Fibroblast of skin of right quadriceps (primary cell): ENCODE measurements around the gene PPM1N.

Experiments used
- DNase-seq: peaks from one replicate; pipeline ENCODE4 v3.0.0-alpha.2; 2013

Gene PPM1N, protein sequence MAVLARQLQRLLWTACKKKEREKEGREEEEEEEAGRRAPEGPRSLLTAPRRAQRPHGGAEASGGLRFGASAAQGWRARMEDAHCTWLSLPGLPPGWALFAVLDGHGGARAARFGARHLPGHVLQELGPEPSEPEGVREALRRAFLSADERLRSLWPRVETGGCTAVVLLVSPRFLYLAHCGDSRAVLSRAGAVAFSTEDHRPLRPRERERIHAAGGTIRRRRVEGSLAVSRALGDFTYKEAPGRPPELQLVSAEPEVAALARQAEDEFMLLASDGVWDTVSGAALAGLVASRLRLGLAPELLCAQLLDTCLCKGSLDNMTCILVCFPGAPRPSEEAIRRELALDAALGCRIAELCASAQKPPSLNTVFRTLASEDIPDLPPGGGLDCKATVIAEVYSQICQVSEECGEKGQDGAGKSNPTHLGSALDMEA

DNA sequence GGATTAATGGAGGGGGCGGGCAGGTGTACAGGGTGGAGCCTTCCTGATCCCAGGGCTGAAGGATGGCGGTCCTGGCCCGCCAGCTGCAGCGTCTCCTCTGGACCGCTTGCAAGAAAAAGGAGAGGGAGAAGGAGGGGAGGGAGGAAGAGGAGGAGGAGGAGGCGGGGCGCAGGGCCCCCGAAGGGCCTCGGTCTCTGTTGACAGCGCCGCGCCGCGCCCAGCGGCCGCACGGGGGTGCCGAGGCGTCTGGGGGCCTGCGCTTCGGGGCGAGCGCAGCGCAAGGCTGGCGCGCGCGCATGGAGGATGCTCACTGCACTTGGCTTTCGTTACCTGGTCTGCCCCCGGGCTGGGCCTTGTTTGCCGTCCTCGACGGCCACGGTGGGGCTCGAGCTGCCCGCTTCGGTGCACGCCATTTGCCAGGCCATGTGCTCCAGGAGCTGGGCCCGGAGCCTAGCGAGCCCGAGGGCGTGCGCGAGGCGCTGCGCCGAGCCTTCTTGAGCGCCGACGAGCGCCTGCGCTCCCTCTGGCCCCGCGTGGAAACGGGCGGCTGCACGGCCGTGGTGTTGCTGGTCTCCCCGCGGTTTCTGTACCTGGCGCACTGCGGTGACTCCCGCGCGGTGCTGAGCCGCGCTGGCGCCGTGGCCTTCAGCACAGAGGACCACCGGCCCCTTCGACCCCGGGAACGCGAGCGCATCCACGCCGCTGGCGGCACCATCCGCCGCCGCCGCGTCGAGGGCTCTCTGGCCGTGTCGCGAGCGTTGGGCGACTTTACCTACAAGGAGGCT, at the start of gene PPM1N:
TSS of gene PPM1N (plus strand) at position 33 of the 785 bp plus-strand sequence. CDS start at position 63, 30 bp downstream.
- DNase-seq: no peak

DNA sequence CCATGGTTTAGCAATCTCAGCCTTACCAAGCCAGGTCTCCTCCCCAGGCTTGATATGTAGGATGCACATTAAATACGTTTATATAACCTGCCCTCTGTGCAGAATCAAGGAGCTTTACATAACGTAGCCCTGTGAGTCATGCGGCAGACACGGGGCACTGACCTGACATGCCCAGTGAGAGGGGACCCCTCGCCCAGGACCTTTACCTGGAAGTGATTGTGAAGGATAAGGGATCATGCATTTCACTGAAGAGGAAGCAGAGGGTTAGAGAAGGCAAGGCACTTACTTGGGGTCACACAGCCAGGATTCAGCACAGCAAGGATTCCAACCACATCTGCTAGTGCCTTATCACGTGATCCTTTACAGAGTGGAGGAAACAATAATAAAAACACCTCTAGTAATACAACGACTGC, 49.4 kb upstream of the PPM1N start:
- no peak for DNase-seq

DNA sequence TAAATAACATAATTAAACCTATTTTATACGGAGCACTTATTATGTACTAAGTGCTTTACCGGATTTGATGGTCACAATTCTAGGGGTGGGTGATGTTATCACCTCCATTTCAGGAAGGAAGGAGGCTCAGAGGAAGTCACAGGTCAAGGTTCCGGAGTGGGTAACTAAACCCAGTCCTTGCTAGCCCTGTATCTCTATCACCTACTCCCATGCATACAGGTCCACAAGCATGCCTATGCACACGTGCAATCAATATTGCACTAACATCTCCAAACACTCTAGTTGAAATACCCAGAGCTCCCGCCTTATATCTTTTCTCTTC, 48.3 kb upstream of the PPM1N start:
- DNase-seq: no peak

DNA sequence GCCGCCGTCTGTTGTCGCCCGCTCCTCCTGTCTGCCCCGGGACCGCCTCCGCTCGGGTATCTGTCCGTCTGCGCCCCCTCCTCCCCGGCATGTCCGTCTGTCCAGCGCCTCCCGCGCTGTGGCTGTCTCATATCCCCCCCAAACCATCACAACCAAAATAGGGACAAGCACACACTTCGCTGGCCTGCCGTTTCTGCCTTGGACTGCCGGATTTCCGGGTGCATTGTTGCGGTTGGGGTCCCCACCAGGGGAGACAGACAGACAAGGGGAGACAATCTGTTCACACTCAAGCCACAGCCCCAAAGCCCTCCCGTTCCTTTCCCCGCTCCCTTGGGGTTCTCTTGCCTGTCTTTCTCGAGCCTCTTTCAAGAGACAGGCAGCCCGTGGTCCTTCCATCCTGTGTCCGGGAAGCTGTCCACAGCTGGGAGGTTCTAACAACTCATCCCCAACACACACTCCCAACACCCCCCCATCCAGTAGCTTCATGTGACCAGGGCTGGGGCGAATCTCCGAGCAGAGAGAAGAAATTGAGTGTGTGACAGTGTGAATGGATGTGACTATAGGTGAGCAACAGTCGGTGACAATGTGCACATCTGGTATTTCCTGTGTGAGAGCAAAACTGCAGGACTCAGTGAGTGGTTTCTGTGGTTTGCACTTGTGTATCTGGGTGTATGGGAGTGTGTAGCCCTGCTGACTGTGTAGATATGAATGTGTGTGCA, 47.0 kb upstream of the PPM1N start:
- peak; percentile 70 for DNase-seq

DNA sequence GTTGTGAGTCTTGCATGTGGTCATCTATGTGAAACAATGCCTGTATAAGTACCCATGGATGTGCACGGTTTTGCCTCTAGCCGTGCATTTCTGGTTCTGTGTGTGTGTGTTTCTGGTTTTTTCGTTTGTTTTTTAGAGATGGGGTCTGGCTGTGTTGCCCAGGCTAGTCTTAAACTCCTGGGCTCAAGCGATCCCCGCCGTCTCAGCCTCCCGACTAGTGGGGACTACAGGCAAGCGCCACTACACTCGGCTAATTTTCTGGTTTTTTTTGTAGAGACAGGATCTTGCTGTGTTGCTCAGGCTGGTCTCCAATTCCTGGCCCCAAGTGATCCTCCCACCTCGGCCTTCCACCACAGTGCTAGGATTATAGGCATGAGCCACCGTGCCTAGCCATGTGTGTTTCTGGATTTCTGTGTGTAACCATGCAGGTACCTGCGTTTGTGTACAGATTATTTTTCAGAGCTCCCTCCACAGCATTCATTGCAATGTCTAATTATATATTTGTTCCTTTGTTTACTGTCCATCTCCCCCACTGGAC, 46.3 kb upstream of the PPM1N start:
- DNase-seq: no peak

DNA sequence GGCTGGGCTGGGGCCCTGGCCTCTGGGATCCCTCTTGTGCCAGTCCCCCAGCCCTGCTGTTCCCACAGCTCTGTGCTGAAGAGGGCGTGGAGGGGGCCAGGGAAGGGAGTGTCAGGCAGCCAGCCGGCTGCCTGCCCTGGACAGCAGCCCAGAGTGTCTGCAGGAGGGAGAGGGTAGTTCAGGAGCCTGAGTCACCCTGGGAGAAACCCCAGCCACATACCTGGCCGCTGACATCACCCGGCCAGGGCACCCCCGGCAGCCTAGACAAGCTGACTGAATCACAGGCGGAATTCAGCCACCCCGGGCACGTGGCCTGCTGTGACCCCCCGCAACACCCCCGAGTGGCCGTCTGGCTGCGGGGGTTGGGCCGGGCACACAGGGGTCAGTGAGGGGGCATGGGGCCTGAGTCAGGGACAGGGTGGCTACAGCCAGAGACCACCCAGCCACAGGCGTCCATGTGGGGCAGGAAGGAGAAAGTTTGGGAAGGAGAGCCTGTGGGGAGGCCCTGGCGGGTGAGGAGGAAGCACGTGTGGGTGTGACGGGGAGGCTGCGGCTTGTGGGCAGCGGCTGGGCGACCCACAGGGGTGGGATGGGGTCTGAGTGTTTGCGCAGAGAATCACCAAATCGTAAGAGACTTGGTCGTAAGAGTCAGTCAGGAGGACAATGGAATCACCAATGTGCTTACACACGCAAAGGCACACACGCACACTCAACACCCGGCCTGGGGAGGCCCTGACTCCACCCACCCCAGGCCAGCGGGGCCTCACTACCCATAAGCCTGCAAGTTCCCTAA, 42.3 kb upstream of the PPM1N start:
- peak; percentile 99 for DNase-seq

DNA sequence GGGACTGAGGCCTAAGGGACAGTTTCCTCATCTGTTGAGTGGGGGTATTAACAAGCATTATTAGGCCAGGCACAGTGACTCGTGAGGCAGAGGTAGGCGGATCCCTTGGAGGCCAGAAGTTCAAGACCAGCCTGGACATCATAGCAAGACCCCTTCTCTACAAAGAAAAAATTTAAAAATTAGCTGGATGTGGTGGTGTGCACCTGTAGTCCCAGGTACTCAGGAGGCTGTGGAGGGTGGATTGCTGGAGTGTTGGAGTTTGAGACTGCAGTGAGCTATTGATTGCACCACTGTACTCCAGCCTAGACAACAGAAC, 41.8 kb upstream of the PPM1N start:
- no peak for DNase-seq

DNA sequence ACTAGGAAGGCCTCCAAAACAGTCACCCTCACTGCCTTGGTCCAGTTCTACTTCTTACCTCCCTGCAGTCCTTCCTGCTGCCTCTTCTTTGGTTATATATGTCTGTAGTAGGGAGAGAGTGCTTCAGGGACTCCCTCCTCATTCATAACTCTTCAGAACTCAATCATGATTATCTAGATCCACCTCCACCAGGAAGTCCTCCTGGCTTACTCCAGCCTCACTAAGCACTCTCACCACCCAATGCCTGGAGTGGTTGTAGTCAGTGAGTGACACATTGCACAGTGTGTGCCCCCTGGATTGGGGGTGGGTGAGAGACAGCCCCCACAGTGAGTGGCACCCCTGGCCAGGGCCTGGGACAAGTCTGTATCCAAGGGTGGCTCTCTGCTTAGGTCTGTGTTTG, 40.5 kb upstream of the PPM1N start:
- no peak for DNase-seq

DNA sequence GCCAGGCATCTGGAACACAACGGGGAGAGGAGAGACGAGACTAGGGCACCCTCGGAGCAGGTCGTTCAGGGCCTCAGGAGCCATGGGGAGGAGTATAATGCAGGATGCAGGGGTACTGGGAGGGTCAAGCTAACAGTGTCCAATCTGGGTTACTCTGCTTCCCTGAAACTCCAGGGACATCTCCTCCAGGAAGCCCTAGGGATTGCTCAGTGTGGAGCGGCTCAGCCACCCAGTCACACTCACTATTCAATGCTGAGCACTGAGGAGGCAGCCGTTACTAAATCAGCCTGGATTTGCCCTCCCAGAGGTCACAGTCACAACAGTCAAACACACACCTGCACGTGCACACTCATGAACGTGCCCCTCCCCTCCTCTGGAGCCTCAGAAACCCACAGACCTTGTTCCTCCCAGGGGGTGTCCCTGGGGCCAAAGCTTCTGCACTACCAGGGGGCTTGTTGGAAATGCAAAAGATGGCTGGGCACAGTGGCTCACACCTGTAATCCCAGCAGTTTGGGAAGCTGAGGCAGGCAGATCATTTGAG, 37.4 kb upstream of the PPM1N start:
- DNase-seq: no peak

DNA sequence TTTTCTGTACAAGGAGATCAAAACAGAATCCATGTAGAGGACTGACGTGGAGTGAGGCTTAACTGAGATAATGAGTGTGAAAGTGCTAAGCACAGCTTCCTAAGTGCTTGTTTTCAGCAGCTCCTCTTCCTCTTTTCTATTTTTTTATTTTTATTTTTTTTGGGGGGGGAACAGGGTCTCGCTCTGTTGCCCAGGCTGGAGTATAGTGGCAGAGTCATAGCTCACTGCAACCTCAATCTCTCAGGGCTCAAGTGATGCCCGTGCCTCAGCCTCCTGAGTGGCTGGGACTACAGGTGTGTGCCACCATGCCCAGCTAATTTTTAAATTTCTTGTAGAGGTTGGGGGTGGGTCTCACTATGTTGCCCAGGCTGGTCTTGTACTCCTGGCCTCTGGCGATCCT, 36.1 kb upstream of the PPM1N start:
- no peak for DNase-seq

DNA sequence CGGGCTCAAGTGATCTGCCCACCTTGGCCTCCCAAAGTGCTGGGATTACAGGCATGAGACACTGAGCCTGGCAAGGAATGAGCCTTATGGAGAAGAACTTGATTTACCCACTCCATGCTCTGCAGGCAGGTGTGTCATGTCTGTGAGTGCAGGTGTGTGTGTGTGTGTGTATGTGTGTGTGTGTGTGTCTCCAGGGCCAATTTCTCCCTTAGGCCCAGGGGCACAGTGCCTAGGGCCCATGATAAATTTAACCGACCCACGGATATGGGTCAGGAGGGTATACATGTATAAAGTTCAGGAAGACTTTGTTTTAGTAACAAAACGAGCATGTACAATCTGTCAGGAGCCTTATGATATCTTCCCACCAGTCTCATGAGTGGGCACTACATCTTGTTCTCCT, 35.0 kb upstream of the PPM1N start:
- no peak for DNase-seq

DNA sequence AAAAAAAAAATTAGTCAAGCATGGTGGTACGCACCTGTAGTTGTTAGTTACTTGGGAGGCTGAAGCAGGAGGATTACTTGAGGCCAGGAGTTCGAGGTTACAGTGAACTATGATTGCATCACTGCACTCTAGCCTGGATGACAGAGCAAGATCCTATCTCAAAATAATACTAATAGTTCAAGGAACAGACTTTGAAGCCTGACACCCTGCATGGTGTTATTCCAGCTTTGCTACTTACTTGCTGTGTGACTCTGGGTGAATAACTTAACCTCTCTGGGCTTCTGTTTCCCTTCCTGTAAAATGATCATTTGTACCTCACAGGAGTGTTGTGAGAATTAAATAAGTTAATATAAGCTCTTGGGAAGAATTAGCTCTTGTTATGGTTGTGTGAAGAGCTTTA, 34.0 kb upstream of the PPM1N start:
- no peak for DNase-seq

DNA sequence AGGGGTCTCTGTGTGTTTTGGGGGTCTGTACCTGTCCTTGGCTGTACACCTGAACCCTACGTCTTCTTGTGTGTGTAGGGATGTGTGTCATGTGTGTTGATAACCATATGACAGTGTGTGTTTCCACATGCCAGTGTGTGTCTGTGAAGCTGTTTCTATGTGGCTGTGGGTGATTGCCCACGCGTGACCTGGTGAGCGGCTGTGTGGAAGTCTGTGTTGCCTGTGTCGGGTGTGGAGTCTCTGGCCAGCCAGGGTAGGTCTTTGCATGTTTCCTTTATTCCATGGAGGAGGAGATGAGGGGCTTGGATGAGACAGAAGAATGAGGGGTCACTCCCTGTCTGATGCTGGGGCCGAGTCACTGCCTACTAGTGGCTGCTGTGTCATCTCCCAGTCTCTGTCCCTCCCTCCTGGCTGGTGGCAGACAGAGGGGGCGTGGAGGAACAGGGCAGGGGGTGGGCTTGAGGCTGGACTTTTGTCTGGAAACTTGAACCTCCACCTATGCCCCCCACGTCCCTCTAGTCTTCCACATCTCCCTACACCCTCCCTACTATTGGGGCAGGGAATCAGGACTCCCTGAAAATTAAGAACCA, 33.3 kb upstream of the PPM1N start:
- no peak for DNase-seq

DNA sequence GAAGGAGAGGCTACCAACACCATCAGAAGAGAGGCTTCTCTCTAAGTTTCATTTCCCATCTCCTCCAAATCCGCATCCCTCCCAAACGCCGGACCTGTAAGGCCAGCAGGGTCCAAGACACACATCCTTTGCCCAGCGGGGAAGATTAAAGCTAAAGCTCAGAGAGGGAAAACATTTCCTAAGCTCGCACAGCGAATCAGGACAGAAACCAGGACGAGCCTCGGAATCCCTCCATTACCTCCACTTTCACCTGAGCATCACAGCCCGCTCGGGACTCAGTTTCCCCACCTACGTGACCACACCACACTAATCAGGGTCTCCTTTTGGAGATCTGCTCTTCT, 31.2 kb upstream of the PPM1N start:
- DNase-seq: no peak

DNA sequence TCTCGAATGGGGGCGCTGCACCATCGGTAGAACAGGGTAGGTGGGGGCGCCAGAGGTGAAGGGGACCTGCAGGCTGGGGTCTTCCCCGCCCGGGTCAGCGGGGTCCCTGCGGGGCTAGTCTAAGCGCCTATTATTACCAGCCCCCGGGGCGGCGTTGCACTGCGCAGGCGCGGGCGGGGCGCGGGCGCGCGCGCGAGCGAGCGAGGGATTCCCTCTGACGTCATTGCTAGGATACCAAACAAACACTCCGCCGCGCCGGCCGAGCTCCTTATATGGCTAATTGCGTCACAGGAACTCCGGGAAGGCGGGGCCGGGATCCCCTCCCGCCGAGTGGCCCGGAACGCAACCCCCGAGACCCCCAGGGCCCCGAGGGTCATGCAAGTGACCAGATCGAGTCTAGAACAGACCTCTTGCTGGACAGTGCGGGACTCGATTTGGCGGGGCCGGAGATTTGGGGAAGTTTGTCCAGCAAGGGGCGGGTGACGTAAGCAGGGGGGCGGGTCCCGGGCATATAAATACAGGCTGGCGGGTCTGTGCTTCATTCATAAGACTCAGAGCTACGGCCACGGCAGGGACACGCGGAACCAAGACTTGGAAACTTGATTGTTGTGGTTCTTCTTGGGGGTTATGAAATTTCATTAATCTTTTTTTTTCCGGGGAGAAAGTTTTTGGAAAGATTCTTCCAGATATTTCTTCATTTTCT, 30.6 kb upstream of the PPM1N start, which contains the start of gene FOSB:
TSS of gene FOSB (plus strand) at position 541 of the 703 bp plus-strand sequence. CDS start 591 bp downstream, outside the sequence.
- peak; percentile 96 for DNase-seq

DNA sequence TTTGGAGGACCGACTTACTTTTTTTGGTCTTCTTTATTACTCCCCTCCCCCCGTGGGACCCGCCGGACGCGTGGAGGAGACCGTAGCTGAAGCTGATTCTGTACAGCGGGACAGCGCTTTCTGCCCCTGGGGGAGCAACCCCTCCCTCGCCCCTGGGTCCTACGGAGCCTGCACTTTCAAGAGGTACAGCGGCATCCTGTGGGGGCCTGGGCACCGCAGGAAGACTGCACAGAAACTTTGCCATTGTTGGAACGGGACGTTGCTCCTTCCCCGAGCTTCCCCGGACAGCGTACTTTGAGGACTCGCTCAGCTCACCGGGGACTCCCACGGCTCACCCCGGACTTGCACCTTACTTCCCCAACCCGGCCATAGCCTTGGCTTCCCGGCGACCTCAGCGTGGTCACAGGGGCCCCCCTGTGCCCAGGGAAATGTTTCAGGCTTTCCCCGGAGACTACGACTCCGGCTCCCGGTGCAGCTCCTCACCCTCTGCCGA, 30.0 kb upstream of the PPM1N start:
- DNase-seq: no peak

DNA sequence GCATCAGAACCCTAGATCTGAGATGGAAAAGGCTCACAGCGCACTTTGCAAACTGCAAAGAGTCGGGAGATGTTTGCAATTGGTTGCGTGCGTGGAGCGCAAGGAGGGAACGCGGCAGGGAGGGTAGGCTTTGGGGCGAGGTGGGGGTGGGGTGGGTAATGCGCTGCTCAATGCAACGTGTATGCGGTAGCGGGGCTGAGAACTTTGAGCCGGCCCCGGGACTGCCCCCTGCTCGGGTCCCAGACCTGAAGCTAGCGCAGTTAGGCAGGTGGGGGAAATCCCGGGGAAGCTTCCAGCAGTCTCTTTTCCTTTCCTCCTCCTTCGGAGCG, 29.5 kb upstream of the PPM1N start:
- peak; percentile 37 for DNase-seq

DNA sequence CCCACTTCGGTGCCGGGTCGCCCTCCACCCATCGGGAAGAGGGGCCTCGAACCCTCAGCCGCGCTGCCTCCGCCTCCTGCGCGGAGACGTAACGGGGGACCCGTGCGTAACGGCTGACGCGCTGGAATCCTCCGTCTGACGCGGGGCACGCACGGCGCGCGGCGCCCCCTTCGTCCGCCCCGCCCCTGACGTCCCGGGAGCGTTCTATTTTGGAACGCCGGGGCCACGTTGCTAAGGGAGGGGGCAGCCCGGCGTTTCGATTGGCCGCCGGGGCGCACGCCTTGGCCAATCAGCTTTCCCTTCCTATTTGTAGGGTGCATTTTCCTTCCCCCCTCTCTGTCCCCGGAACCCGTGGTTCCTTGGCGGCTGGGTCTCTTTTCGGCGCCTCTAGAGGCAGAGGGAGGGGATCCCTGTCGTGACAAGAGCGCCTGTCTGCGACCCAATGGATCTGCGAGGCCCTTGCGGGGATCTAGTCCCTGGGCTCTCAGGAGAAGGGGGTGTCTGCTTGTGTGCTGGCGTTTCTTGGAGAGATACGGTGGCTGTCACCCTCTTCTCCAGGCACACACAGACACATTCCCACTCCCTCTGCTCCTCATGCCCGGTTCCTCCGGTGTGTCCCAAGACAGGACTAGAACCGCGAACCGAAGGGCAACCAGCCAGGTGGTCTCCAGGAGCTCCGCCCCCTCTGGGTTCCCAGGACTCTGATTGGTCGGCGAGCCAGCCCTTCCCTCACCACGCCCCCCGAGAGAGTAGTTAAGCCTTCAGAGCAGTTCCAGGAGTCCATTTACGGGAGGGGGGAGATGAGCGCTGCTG, 28.9 kb upstream of the PPM1N start:
- DNase-seq: peak; percentile 96

DNA sequence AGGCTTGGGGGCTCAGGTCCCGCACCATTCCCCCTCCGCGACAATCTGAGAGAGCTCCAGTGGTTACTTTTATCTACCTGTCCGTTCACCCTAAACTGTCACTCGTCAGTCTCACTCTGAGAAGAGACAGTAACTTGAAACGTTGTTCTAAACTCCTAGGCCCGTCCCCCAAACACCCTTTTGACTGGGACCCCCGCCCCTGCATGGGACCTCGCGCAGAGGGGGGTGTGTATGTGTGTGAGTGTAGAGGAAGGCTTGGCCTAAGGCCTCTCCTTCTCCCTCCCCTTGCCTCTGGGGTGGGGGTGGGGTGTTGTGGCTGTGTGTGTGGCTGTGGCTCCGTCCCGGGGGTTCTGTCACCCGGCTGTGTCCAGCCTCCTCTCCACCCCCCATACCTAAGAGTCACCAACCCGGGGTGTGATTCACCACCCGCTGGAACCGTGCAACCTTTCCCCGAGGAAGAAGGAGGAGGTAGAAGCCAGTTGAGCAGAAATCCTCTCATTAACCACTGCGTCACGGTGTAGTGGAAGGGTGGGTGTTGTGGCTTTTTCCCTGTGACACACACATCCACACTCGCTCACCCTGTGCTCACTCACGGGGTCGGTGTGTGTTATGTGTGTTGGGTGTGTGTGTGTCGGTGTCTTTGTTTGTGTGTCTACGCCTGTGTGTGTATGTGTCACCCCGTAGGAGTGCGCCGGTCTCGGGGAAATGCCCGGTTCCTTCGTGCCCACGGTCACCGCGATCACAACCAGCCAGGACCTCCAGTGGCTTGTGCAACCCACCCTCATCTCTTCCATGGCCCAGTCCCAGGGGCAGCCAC, 28.1 kb upstream of the PPM1N start:
- DNase-seq: peak; percentile 59

DNA sequence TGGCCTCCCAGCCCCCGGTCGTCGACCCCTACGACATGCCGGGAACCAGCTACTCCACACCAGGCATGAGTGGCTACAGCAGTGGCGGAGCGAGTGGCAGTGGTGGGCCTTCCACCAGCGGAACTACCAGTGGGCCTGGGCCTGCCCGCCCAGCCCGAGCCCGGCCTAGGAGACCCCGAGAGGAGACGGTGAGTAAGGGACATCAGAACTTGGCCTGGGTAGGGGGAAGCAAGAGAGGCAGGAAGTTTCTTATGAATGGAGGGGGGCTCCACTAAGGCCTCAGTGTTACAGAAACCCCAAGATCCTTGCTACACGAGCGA, 27.5 kb upstream of the PPM1N start:
- no peak for DNase-seq
